ENCODE measurements around the gene KLHL7.
"Not testable (repeated sequence)": the region's sequence is repeated elsewhere in the genome, so short reads cannot be mapped to it uniquely, and the experiment has no call there.

Gene KLHL7

GRCh38 chr7:23106823-23107663 lies 1.5 kb downstream of the KLHL7 start:
- DNase-seq (ENCODE audit: low read depth in 1 of 2, low spot score in 1 of 2), result no peak

- no peak for DNase-seq (ENCODE audit: low read depth in 1 of 2, low spot score in 1 of 2)
Observed at GRCh38 chr7:23107781-23108180, 2.2 kb downstream of the KLHL7 start.

GRCh38 chr7:23108995-23109394 lies 3.4 kb downstream of the KLHL7 start:
- DNase-seq (ENCODE audit: low read depth in 1 of 2, low spot score in 1 of 2), result no peak

GRCh38 chr7:23109470-23109869 lies 3.9 kb downstream of the KLHL7 start:
- no peak for DNase-seq (ENCODE audit: low read depth in 1 of 2, low spot score in 1 of 2)

GRCh38 chr7:23114896-23115295 lies 9.3 kb downstream of the KLHL7 start:
- DNase-seq (ENCODE audit: low read depth in 1 of 2, low spot score in 1 of 2), result no peak

- no peak for DNase-seq (ENCODE audit: low read depth in 1 of 2, low spot score in 1 of 2)
Observed at GRCh38 chr7:23115991-23116390, 10.4 kb downstream of the KLHL7 start.

- DNase-seq (ENCODE audit: low read depth in 1 of 2, low spot score in 1 of 2), result no peak
Observed at GRCh38 chr7:23117841-23118240, 12.3 kb downstream of the KLHL7 start.

- no peak for DNase-seq (ENCODE audit: low read depth in 1 of 2, low spot score in 1 of 2)
Observed at GRCh38 chr7:23120106-23120505, 14.5 kb downstream of the KLHL7 start.

- DNase-seq (ENCODE audit: low read depth in 1 of 2, low spot score in 1 of 2), result no peak
Observed at GRCh38 chr7:23121165-23121564, 15.6 kb downstream of the KLHL7 start.

- no peak for DNase-seq (ENCODE audit: low read depth in 1 of 2, low spot score in 1 of 2)
Observed at GRCh38 chr7:23123007-23123406, 17.4 kb downstream of the KLHL7 start.

GRCh38 chr7:23123465-23123864 lies 17.9 kb downstream of the KLHL7 start:
- no peak for DNase-seq (ENCODE audit: low read depth in 1 of 2, low spot score in 1 of 2)

- DNase-seq (ENCODE audit: low read depth in 1 of 2, low spot score in 1 of 2), result no peak
Observed at GRCh38 chr7:23129036-23129435, 23.5 kb downstream of the KLHL7 start.

GRCh38 chr7:23131799-23132198 lies 26.2 kb downstream of the KLHL7 start:
- not testable (repeated sequence) for DNase-seq (ENCODE audit: low read depth in 1 of 2, low spot score in 1 of 2)

- DNase-seq (ENCODE audit: low read depth in 1 of 2, low spot score in 1 of 2), result no peak
Observed at GRCh38 chr7:23133797-23134196, 28.2 kb downstream of the KLHL7 start.

GRCh38 chr7:23135755-23136154 lies 30.2 kb downstream of the KLHL7 start:
- no peak for DNase-seq (ENCODE audit: low read depth in 1 of 2, low spot score in 1 of 2)

- no peak for DNase-seq (ENCODE audit: low read depth in 1 of 2, low spot score in 1 of 2)
Observed at GRCh38 chr7:23136216-23136615, 30.6 kb downstream of the KLHL7 start.

GRCh38 chr7:23157679-23158078 lies 52.1 kb downstream of the KLHL7 start:
- no peak for DNase-seq (ENCODE audit: low read depth in 1 of 2, low spot score in 1 of 2)

GRCh38 chr7:23158546-23158945 lies 53.0 kb downstream of the KLHL7 start:
- DNase-seq (ENCODE audit: low read depth in 1 of 2, low spot score in 1 of 2), result no peak

GRCh38 chr7:23161482-23161881 lies 55.9 kb downstream of the KLHL7 start:
- DNase-seq (ENCODE audit: low read depth in 1 of 2, low spot score in 1 of 2), result no peak

- no peak for DNase-seq (ENCODE audit: low read depth in 1 of 2, low spot score in 1 of 2)
Observed at GRCh38 chr7:23164846-23165245, 59.3 kb downstream of the KLHL7 start.

GRCh38 chr7:23165316-23165715 lies 59.7 kb downstream of the KLHL7 start:
- DNase-seq (ENCODE audit: low read depth in 1 of 2, low spot score in 1 of 2), result no peak

GRCh38 chr7:23167691-23168090 lies 62.1 kb downstream of the KLHL7 start:
- no peak for DNase-seq (ENCODE audit: low read depth in 1 of 2, low spot score in 1 of 2)
